Ammon's horn (tissue), 1 donor: ENCODE data around the gene GRM8.
A peak's percentile ranks its signal among the peaks of the same experiment; 100 is the strongest.
"Not testable (repeated sequence)": the region's sequence is repeated elsewhere in the genome, so short reads cannot be mapped to it uniquely, and the experiment has no call there.

ENCODE experiments used
- DNase-seq: peaks from one replicate; pipeline ENCODE4 v3.0.0-alpha.2; 2016; ENCODE audit warnings: low spot score

GRM8 gene

DNA sequence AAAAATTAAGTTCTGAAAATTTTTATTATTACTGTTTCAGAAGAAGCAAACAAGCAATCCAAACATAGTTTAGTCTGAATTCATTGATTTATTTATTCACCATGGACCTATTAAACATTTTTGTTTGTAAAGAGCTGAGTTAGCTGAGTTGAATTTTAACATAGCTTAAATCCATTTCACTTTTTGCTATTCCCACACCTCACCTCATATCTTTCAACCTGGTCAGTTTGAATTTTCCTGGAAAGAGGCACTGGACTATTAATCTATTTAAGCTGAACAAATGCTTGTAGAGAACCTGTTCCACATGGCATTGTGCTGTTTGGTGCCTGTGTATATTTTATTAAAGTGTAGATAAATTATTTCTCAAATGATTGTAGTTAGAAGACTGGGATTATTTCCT, 344.2 kb downstream of the GRM8 start:
- not testable (repeated sequence) for DNase-seq

- DNase-seq = not testable (repeated sequence)
Observed at GRCh38 chr7:126907657-126908056, 345.1 kb downstream of the GRM8 start.

- DNase-seq = not testable (repeated sequence)
Observed at GRCh38 chr7:126905255-126905654, 347.5 kb downstream of the GRM8 start.

DNA sequence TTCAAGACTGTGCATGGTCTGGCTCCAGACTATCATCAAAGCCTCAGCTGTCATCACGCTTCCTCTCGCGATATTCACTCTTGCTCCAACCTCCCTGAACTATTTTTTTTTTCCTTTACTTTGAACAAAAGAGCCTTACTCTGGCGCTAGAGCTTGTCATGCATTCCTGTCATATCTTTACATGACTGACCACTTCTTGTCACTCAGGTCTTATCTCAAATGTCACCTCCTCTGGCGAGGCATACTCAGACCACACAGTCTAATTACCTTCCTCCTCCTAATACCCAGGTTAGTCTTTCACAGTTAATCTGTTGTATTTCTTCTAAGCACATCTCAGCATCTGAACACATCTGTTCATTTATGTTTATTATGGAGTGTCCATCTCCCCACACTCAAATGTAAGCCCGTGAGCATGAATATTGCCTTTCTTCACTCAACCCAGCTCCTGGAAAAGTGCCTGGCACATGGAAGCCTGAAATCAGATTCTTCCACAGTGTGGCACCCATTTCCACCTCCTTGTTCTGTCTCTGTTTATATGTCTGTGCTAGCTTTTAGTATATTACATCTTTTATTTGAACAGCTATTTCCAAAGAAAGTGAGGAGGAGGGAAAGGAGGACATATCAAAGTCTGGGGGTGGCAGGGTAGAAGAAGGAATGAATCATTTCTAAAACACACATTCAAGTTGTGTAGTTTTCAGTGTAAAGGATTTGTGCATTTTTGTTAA, 351.5 kb downstream of the GRM8 start:
- not testable (repeated sequence) for DNase-seq

GRCh38 chr7:126887980-126888379, 364.8 kb downstream of the GRM8 start:
- peak; percentile 7 for DNase-seq

DNA sequence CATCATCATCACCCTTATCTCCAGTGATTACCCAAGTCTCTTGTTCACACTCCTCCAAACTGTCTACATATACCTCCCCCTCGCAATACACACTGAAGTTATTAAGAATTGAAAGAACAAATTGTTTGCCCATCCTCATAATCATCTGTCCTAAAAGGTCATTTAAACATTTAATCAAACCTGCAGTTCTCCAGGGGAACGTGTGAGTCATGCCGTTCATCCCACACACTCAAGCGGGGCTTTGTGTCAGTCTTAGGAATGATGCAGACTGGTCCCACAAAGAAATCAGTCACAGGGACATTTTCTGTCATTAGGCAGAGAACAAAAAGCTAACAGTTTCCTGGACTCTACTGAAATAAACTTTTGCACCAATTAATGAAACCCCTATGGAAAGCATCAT, 365.2 kb downstream of the GRM8 start:
- DNase-seq = not testable (repeated sequence)

DNA sequence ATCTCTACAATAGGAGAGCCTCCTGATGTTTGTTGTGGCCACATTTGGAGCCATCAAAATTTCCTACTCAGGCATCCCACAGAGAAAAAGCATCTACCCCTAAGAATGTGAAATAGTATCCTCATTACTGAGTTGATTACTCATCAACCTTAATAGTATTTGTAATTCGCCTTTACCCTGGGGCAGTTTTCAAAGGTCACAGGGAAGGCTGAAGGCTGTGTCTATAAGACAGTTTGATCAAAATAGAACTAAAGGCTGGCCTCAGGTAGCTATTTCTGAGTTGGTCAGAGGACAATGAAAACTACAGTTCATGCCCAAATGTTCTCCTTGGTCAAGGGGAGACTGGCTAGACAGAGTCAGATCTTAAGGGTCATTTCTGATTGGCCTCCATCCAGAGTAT, 370.0 kb downstream of the GRM8 start:
- not testable (repeated sequence) for DNase-seq

GRCh38 chr7:126881908-126882307, 370.8 kb downstream of the GRM8 start:
- DNase-seq = not testable (repeated sequence)

DNA sequence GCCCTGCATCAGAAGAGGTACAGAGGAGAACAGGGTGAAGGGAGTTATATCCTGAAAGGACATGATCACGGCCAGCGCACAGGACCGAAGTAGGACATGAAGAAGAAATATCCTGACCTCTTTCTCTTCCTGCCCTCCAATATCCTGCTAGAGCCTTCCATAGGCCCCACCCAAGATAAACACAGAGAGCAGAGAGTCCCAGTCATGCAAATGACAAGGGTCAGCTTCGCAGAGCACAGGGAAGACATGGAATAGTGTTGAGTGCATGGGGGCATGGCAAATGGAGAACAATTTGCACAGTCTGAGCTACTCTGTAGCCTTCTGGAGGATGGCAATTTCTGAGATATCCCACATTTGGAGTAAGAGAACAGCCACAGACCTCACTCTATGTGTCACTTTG, 371.4 kb downstream of the GRM8 start:
- no peak for DNase-seq

GRCh38 chr7:126876536-126876935, 376.2 kb downstream of the GRM8 start:
- DNase-seq = not testable (repeated sequence)

DNA sequence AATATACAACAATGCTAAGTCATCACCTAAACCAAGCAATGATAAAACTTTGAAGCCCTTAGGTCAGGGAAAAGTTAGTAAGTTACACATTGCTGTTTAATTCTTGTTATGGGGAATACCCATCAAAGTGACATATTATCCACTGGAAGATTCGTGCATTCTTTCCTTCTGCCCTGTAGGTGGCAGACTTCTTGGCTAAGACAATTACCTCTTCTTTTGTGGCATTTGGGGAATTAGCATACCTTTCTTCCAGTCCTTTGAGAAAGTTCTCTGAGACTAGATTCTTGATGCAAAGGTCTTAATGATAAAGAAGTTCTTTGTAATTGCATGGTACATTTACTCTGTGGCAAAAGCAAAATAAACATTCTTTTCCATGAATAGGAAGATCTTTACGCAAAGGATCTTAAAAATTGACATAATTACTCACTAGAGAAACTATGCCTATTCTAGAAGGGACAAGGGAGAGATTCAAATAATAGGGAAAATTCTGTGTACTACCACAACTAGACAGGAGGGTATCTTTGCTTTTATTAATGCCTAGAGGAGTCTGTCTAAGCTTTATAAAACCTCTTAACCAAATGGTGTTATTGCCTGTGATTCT, 395.9 kb downstream of the GRM8 start:
- DNase-seq = no peak

DNA sequence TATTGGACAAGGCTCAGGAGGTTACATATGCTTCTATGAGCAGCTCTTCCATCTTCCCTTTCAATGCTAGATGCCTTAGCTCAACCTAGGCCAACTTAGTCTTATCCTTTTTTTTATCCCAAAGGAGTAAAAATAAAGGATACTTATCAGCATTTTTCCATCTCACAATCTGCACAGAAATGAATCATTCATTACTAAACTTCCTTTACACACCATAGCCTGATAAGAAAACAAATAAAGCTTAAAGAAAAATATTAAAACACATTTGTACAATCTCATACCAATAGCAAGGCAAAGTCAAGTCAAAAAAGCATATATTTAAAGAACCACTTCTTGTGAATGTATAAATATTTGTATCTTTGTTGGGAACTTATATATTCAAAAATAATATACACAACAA, 407.4 kb downstream of the GRM8 start:
- DNase-seq = no peak

DNA sequence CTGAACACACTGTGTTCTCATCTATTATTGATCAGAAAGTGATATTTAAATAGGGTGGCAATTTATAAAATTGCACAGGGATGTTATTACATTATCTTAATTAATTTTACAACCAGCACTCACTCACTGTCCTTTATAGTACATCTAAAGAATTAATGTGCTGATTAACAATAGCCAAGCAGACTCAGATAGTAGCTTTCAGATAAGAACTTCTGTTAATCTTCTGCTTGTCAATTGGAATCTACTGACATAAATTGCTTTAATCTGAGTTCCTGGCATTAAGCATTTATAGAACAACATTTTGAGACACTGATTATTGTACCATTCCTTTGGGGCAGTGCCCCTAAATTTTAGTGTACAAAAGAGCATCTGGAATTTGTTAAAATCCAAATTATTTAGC, 408.9 kb downstream of the GRM8 start:
- DNase-seq = no peak

GRCh38 chr7:126843336-126843735, 409.4 kb downstream of the GRM8 start:
- DNase-seq = peak; percentile 32

DNA sequence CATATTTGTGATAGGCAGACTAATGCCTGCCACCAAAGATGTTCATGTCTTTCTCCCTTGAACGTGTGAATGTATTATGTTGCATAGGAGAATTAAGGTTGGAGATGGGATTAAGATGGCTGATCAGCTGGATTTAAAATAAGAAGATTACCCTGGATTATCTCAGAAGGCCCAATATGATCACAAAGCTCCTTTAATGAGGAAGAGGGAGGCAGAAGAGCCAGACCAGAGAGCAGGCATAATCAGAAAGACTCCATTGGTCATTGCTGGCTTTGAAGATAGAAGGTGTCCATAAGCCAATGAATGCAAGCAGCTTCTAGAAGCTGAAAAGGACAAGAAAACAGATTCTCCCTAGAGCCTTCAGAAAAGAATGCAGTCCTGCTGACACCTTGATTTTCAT, 410.3 kb downstream of the GRM8 start:
- no peak for DNase-seq

GRCh38 chr7:126840869-126841268, 411.9 kb downstream of the GRM8 start:
- DNase-seq = no peak

- no peak for DNase-seq
Observed at GRCh38 chr7:126839624-126840023, 413.1 kb downstream of the GRM8 start.

DNA sequence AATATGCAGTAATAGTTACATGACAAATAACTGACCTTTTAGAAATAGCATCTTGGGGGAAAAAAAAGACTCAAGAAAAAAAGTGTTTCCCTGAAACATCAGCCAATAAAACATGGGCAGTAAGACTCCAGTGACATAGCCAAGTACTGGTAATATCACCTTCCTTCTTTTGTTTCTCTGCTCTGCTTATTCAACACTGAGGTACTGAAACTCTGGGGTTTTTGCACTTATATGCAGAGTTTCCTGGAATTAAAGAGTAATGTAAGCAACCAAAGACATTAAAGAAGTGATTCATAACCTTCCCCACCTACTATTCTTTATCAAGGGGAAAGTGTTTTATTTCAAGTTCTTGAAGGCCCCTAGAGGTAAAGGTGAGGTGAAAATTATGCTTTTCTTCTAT, 414.5 kb downstream of the GRM8 start:
- DNase-seq = no peak

DNA sequence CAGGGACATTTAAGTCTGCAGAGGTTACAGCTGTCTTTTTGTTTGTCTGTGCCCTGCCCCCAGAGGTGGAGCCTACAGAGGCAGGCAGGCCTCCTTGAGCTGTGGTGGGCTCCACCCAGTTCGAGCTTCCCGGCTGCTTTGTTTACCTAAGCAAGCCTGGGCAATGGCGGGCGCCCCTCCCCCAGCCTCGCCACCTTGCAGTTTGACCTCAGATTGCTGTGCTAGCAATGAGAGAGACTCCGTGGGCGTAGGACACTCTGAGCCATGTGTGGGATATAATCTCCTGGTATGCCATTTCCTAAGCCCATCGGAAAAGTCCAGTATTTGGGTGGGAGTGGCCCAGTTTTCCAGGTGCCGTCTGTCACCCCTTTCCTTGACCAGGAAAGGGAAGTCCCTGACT, 421.5 kb downstream of the GRM8 start:
- DNase-seq = not testable (repeated sequence)

DNA sequence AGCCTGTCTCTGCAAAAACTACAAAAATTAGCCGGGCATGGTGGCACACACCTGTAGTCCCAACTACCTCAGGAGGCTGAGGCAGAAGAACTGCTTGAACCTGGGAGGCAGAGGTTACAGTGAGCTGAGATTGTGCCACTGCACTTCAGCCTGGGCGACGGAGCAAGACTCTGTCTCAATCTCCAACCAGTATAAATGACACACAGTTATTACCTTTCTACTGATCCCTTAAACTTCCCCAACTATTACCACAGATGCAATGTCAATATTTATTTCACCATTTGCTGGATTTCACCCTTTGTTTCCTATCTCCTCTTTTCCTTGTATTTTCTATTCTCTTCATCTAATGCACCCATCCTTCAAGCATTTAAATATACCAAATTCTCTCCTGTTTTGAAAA, 431.8 kb downstream of the GRM8 start:
- no peak for DNase-seq

- no peak for DNase-seq
Observed at GRCh38 chr7:126819197-126819484, 433.6 kb downstream of the GRM8 start.

DNA sequence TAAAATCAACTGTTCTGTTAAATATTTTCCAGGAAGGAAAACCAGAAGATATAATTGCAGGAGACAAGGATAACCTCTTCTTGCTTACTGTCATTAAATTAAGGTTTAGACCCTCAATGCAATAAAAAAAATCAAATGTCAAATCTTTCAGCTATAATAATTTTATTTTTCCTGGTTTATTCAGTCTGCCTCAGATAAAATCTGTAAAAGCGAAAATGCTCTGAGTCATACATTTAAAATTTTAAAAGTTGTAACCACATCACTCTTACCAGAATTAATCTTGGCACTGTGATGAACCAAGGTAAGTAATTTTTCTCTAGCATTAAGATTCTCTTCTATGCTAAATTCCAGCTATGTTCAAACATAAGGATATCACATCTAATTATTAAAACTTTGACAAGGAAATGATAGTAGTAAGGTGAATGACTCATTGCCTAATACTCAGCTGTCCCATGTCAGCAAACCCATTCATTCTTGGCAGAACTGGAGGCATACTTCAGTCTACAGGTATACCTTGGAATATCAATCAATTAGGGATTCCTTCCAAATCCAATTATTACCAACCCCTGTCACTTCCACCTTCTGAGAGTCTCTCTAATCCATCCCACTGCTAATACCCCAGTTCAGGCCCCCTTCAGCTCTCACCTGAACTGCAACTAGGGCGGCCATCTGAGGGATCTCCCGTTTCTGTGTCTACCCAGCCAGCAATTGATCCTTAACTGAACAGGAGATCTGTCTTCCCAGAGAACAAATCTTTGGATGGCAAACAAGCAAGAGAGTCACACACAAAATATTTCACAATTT, 434.1 kb downstream of the GRM8 start:
- DNase-seq = no peak

DNA sequence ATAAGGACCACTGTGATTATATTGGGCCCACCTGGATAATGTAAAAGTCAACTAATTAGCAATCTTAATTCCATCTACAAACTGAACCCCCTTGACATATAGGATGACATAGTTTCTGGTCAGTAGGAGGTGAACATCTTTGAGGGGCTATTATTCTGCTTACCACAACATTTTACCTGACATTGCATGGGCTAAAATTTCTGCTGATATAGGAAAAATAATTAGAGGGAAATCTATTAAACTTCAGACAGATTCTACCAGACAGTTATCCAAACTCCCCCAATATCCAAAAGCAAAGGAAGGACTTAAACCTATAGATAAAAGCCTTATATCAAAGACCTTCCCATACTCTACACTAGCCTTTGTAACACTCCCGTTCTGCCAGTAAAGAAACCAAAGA, 443.6 kb downstream of the GRM8 start:
- DNase-seq = no peak
